ENCODE measurements around the gene WDR45B. TPM values are rescaled to one million over a fixed set of nuclear protein-coding genes. Genes with fewer than 3 reads are reported as not detected.

WDR45B gene
- total RNA-seq, 1 donor from 2014 or later: 75.8 TPM

DNA sequence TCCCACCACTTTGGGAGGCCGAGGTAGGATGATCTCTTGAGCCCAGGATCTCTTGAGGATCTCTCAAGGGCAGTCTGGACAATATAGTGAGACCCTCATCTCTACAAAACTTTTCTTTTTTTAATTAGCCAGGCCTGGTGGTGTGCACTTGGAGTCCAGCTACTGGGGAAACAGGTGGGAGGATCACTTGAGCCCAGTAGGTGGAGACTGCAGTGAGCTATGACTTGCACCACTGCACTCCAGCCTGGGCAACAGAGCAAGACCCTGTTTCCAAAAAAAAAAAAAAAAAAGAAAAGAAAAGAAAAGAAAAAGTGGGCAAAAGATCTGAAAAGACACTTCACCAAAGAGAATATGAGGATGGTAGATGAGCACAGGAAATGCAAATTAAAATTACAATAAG, 35.3 kb upstream of the WDR45B start:
- H3K9me3 Mint-ChIP-seq (ENCODE audit: low read depth): peaks cover 9% of the 10 kb centered on the region
- H3K36me3 Mint-ChIP-seq (ENCODE audit: insufficient read depth): peaks cover 9% of the 10 kb centered on the region
- DNase-seq (ENCODE audit: low spot score, unreplicated experiment): no peak
- H3K4me1 Mint-ChIP-seq (ENCODE audit: low read depth): peaks cover 6% of the 10 kb centered on the region
- H3K4me3 Mint-ChIP-seq (ENCODE audit: low read depth): no peak overlapping the region
- H3K27ac Mint-ChIP-seq: no peak overlapping the region
- H3K27me3 Mint-ChIP-seq: no peaks in the 10 kb centered on the region
- TF ChIP-seq, protein P1, sequence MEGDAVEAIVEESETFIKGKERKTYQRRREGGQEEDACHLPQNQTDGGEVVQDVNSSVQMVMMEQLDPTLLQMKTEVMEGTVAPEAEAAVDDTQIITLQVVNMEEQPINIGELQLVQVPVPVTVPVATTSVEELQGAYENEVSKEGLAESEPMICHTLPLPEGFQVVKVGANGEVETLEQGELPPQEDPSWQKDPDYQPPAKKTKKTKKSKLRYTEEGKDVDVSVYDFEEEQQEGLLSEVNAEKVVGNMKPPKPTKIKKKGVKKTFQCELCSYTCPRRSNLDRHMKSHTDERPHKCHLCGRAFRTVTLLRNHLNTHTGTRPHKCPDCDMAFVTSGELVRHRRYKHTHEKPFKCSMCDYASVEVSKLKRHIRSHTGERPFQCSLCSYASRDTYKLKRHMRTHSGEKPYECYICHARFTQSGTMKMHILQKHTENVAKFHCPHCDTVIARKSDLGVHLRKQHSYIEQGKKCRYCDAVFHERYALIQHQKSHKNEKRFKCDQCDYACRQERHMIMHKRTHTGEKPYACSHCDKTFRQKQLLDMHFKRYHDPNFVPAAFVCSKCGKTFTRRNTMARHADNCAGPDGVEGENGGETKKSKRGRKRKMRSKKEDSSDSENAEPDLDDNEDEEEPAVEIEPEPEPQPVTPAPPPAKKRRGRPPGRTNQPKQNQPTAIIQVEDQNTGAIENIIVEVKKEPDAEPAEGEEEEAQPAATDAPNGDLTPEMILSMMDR (IDR thresholded peaks at IDR 0.05; ENCODE audit: unreplicated experiment): no peak

GRCh38 chr17:82681547-82681946, 33.3 kb upstream of the WDR45B start:
- Mint-ChIP-seq H3K4me3 (ENCODE audit: low read depth) (no peak overlapping the region), H3K36me3 (ENCODE audit: insufficient read depth) (peaks cover 9% of the 10 kb centered on the region), H3K4me1 (ENCODE audit: low read depth) (no peaks in the 10 kb centered on the region), H3K9me3 (ENCODE audit: low read depth) (peaks cover 9% of the 10 kb centered on the region), H3K27ac (no peak overlapping the region), H3K27me3 (no peaks in the 10 kb centered on the region)
- TF ChIP-seq, protein P1 (IDR thresholded peaks at IDR 0.05; ENCODE audit: unreplicated experiment): no peak
- no peak for DNase-seq (ENCODE audit: low spot score, unreplicated experiment)

- Mint-ChIP-seq H3K36me3 (ENCODE audit: insufficient read depth) (peaks cover 9% of the 10 kb centered on the region), H3K4me1 (ENCODE audit: low read depth) (no peaks in the 10 kb centered on the region), H3K27ac (no peak overlapping the region), H3K4me3 (ENCODE audit: low read depth) (no peak overlapping the region), H3K27me3 (no peaks in the 10 kb centered on the region), H3K9me3 (ENCODE audit: low read depth) (peaks cover 9% of the 10 kb centered on the region)
- no peak for DNase-seq (ENCODE audit: low spot score, unreplicated experiment)
- TF ChIP-seq, protein P1 (IDR thresholded peaks at IDR 0.05; ENCODE audit: unreplicated experiment): no peak
Measured at GRCh38 chr17:82679586-82680465, 31.6 kb upstream of the WDR45B start.

DNA sequence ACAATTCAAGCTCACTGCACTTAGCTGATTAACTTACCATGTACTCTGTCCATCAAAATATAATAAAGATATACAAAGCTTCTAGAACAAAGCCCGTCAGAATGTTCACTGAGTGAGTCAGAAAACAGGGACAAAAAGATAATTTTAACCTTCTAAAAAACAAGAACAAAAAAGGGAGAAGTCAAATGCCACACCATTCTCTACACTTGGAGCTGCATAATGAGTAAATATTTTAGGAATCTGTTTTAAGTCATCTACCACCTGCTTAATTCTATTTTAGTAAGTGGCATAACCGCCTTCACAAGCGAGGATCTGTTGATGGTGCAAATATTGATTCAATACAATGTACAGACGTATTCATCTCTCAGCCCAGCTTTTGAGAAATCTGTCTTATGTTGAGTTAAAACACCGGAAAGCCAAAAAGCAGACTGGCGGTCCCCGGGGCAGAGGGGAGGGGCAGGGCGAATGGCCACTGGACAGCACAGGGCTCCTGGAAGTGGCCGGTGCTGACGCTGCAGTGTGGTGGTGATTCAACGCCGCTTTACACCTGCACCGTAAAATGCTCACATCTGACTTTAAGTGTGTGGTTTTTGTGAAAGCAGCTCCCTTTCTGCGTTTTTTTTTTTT, 30.1 kb upstream of the WDR45B start:
- H3K27ac Mint-ChIP-seq: peak overlapping the region; percentile 43
- H3K4me3 Mint-ChIP-seq (ENCODE audit: low read depth): no peak overlapping the region
- TF ChIP-seq, protein P1 (IDR thresholded peaks at IDR 0.05; ENCODE audit: unreplicated experiment): no peak
- no peaks in the 10 kb centered on the region for H3K4me1 Mint-ChIP-seq (ENCODE audit: low read depth)
- peaks cover 9% of the 10 kb centered on the region for H3K9me3 Mint-ChIP-seq (ENCODE audit: low read depth)
- no peak for DNase-seq (ENCODE audit: low spot score, unreplicated experiment)
- peaks cover 7% of the 10 kb centered on the region for H3K36me3 Mint-ChIP-seq (ENCODE audit: insufficient read depth)
- H3K27me3 Mint-ChIP-seq: no peaks in the 10 kb centered on the region

DNA sequence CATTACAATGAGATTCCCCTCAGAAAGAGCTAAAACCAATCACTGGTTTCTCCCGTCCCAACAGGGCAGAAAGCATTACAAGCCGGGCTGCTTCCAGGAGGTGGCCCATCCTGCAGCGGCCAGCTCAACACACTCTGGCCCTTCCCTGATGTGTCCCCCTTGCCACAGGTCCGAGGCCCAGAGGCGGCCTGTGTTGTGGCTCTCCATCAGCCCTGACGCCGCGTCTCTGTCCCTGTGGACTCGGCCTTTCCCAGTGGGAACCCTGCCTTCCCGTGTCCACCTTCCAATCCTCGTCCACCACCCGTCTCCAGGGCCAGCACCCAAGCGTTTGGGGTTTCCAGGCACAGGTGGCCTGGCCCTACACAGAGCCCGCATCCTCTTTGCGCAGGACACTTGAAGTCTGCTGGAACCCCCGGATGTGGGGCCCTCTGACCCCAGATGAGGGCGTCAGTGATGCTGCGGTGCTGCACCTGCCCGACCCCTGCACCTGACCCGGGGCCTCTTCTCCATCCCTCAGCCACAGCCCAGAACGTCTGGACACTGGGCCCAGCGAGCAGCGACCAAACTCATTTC, 29.2 kb upstream of the WDR45B start:
- Mint-ChIP-seq H3K27me3 (no peaks in the 10 kb centered on the region), H3K36me3 (ENCODE audit: insufficient read depth) (peaks cover 7% of the 10 kb centered on the region), H3K9me3 (ENCODE audit: low read depth) (peaks cover 8% of the 10 kb centered on the region), H3K4me3 (ENCODE audit: low read depth) (no peak overlapping the region), H3K27ac (peak overlapping the region; percentile 45), H3K4me1 (ENCODE audit: low read depth) (no peaks in the 10 kb centered on the region)
- TF ChIP-seq, protein P1 (IDR thresholded peaks at IDR 0.05; ENCODE audit: unreplicated experiment): no peak
- DNase-seq (ENCODE audit: low spot score, unreplicated experiment): no peak
